ENCODE measurements around the gene BEST3.

- no peak for TF ChIP-seq YY1 (IDR thresholded peaks at IDR 0.05; ENCODE audit: insufficient read depth, insufficient read length)
- no peak for TF ChIP-seq SUZ12 (IDR thresholded peaks at IDR 0.05; ENCODE audit: extremely low read depth, insufficient read depth, insufficient read length)
Observed at GRCh38 chr12:69708649-69709048, 9.5 kb upstream of the BEST3 start.

All from NT2/D1 (cell line).